DOHH2 (cell line): ENCODE measurements around the gene RUVBL2.

Experiments
- CTCF ChIP-seq: fragments of 200-600 bp; sonication (generic); IDR thresholded peaks from one replicate; pipeline ENCODE4 v1.5.1; 2014; ENCODE audit warnings: antibody characterized with exemption, mild to moderate bottlenecking, low read depth, low read length; ENCODE audit not compliant: poor library complexity, severe bottlenecking
- EZH2phosphoT487 ChIP-seq: fragments of 200-600 bp; sonication (generic); IDR thresholded peaks from 2 replicates; pipeline ENCODE4 v1.6.1; 2017; ENCODE audit warnings: borderline replicate concordance, mild to moderate bottlenecking, antibody characterized with exemption, low read length, moderate library complexity, mixed read lengths

GRCh38 chr19:48975947-48976847 lies 17.5 kb upstream of the RUVBL2 start:
- TF ChIP-seq CTCF (no peak), EZH2phosphoT487 (no peak)
